ENCODE results near the gene CANT1.

GRCh38 chr17:79026376-79027273 lies 17.1 kb upstream of the CANT1 start:
- no peak for TF ChIP-seq CTCF (IDR thresholded peaks at IDR 0.05)
- no peak for TF ChIP-seq FOXP1 (CRISPR knock-in tag; IDR thresholded peaks at IDR 0.05; ENCODE audit: borderline replicate concordance)
- no peak for TF ChIP-seq SOX15 (CRISPR knock-in tag; IDR thresholded peaks at IDR 0.05)
- TF ChIP-seq PREB (CRISPR knock-in tag; IDR thresholded peaks at IDR 0.05; ENCODE audit: borderline replicate concordance) = no peak
- TF ChIP-seq CREB1 (CRISPR knock-in tag; IDR thresholded peaks at IDR 0.05) = no peak
- TF ChIP-seq MAX (CRISPR knock-in tag; IDR thresholded peaks at IDR 0.05) = no peak
- TF ChIP-seq USF1 (CRISPR knock-in tag; IDR thresholded peaks at IDR 0.05) = no peak
